Stimulated activated CD4-positive, alpha-beta T cell treated with anti-CD3 and anti-CD28 coated beads, Interleukin-15, amount 100 ng/mL, for 1 hour (primary cell): Measurements from ENCODE around the gene SLC12A5.

Experiments used
- DNase-seq, 2 donors: peaks; one replicate each; pipeline ENCODE4 v3.0.0-alpha.2; 2020; ENCODE audit warnings: low read depth in 1 of 2, low spot score in 1 of 2

SLC12A5 gene

DNA sequence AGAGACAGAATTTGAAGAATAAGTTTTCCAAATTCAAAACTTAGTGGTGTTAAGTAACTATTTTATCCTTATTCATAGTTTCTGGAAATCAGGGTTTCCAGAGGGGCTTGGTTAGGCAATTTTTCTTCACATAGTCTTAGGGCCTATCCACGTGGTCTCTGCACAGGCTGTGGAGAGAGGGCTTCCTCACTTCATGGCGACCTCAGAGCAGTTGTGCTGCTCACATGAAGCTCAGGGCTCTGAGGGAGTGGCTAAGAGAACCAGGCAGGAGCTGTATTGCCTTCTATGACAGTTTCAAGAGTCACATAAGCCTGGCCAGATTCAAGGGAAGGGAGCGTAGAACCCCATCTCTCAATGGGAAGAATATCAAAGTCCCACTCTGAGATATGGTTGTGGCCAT is 75.2 kb downstream of the SLC12A5 start:
- no peak for DNase-seq

DNA sequence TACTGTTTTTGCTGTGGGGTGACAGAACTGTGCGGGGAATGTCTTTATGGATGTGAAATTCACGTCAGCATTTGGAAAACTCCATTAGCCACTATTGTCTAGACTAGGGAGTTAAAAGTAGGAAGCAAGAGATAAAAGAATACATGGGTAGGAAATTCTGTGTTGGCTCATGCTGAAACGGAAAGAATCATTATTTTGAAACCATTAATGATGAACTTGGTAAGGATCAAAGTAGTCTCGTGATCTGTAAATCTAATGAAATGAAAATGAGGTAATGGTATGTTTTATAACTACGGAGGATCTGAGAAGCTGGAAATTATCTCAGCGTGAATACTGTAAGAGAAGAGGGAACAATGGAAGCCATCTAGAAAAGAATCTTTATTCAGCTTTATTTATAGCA is 78.0 kb downstream of the SLC12A5 start:
- no peak for DNase-seq

DNA sequence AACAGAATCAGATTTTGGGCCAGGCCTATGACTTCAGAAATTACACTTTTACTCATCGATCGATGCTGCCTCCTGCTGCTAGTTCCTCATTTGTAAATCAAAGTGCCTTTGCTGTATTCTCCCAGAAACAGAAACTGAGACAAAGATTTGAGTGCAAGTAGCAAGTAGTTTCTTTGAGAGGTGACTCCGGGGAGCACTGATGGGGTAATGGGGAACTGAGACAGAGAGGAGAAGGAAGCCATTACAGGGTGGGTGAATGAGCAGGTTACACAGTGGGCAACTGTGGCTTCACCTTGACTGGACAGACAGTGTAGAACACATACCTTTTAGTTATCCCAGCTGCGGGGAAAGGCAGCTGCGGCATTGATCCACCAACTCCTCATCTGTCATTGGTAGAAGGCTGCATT is 79.4 kb downstream of the SLC12A5 start:
- no peak for DNase-seq

DNA sequence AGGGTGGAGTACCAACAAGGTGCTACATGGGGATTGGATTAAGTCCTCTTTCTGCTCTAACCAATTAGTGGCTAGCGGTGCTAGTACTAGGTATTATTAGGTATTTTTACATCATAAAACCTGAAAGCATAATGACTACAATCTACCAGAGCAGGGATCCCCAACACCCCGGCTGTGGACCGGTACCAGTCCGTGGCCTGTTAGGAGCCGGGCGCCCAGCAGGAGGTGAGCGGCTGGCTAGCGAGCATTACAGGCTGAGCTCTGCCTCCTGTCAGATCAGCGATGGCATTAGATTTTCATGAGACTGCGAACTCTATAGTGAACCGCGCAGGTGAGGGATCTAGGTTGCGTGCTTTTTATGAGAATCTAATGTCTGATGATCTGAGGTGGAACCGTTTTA is 80.0 kb downstream of the SLC12A5 start:
- no peak for DNase-seq
